ENCODE data around the gene HAGHL. TPM values are rescaled to one million over a fixed set of nuclear protein-coding genes. Genes with fewer than 3 reads are reported as not detected.

The HAGHL gene
- total and polyA plus RNA-seq, 4 donors: 0.25 to 1.1 (median 0.49) TPM

GRCh38 chr16:687499-687898, 39.4 kb upstream of the HAGHL start:
- peaks cover 25 to 44% (median 35%) of the 10 kb centered on the region in 4 donors for H3K4me1 ChIP-seq (ENCODE audit: control insufficient read depth in 4 of 4, insufficient read depth in 4 of 4, low read length in 3 of 4)

More at GRCh38 chr16:687499-687898, 39.4 kb upstream of the HAGHL start:
- Histone ChIP-seq H3K27ac (ENCODE audit: low read depth in 1 of 2, low read length in 2 of 2) (no peak overlapping the region), H3K4me3 (ENCODE audit: low read depth in 1 of 3, low read length in 3 of 3) (no peak overlapping the region), H3K9me3 (ENCODE audit: control insufficient read depth in 4 of 4, low read length in 3 of 4) (no peaks in the 10 kb centered on the region), H3K9ac (ENCODE audit: low read depth in 1 of 2, low read length in 2 of 2) (no peak overlapping the region), H3K36me3 (ENCODE audit: control insufficient read depth in 4 of 4, insufficient read depth in 3 of 4, low read depth in 1 of 4, low read length in 3 of 4) (peaks cover 0 to 10% (median under 1%) of the 10 kb centered on the region in 4 donors), H3K27me3 (ENCODE audit: control insufficient read depth in 4 of 4, insufficient read depth in 4 of 4, low read length in 3 of 4) (peaks cover 0 to 4% (median 1%) of the 10 kb centered on the region in 4 donors)
- WGBS: 98% methylated on average over 19 of the region's 19 CpGs
- TF ChIP-seq ATF3 (IDR thresholded peaks at IDR 0.05) (no peak), ZBTB33 (IDR thresholded peaks at IDR 0.05) (no peak), MAX (IDR thresholded peaks at IDR 0.05) (no peak), JUND (IDR thresholded peaks at IDR 0.05) (no peak), GABPA (IDR thresholded peaks at IDR 0.05 in 1 of 2, conservative IDR thresholded peaks at IDR 0.05 in 1 of 2) (no peak), EGR1 (IDR thresholded peaks at IDR 0.05; ENCODE audit: low read depth in 2 of 2) (no peak), TAF1 (conservative IDR thresholded peaks at IDR 0.05) (no peak), SP1 (IDR thresholded peaks at IDR 0.05) (no peak), YY1 (IDR thresholded peaks at IDR 0.05) (no peak), HNF4G (IDR thresholded peaks at IDR 0.05) (no peak), RAD21 (IDR thresholded peaks at IDR 0.05) (no peak), REST (IDR thresholded peaks at IDR 0.05) (no peak), NR2F2 (IDR thresholded peaks at IDR 0.05) (no peak), FOXA2 (IDR thresholded peaks at IDR 0.05) (no peak), FOXA1 (IDR thresholded peaks at IDR 0.05) (no peak), RXRA (IDR thresholded peaks at IDR 0.05) (no peak), CTCF (IDR thresholded peaks at IDR 0.05; ENCODE audit: low read depth, low read length, missing input control) (no peak)
- DNase-seq (ENCODE audit: low spot score): no peak

All from liver (tissue), 9 donors.